Mesothelial cell of epicardium (in vitro differentiated cells): ENCODE results near the gene DYNC1H1. TPM values are rescaled to one million over a fixed set of nuclear protein-coding genes. Genes with fewer than 3 reads are reported as not detected.

Experiments used
- DNase-seq, 2 experiments: peaks; one replicate each; pipeline ENCODE4 v3.0.0; 2021; ENCODE audit warnings: low spot score in 2 of 2; ENCODE audit not compliant: unreplicated experiment in 2 of 2
- H3K27ac Mint-ChIP-seq: 2 replicates; pipeline ENCODE4 v1.8.0; 2021; ENCODE audit warnings: mixed read lengths
- H3K27me3 Mint-ChIP-seq: 2 replicates; pipeline ENCODE4 v1.8.0; 2021; ENCODE audit warnings: low read depth, mixed read lengths
- H3K36me3 Mint-ChIP-seq: 2 replicates; pipeline ENCODE4 v1.8.0; 2021; ENCODE audit warnings: mixed read lengths
- H3K4me1 Mint-ChIP-seq: 2 replicates; pipeline ENCODE4 v1.8.0; 2021; ENCODE audit warnings: mixed read lengths
- H3K4me3 Mint-ChIP-seq: 2 replicates; pipeline ENCODE4 v1.8.0; 2021; ENCODE audit warnings: mild to moderate bottlenecking, moderate library complexity, mixed read lengths
- H3K9me3 Mint-ChIP-seq: 2 replicates; pipeline ENCODE4 v1.8.0; 2021; ENCODE audit warnings: mixed read lengths
- total RNA-seq: library from RNA; stranded (reverse); gene quantifications from 3 replicates; pipeline ENCODE4 v1.2.1, GENCODE V29; 2021
- TF ChIP-seq, protein P1 (sequence below): fragments of 200-600 bp; sonication (generic); IDR thresholded peaks from one replicate; pipeline ENCODE4 v1.5.0; 2021; ENCODE audit warnings: antibody characterized with exemption; ENCODE audit not compliant: unreplicated experiment

DYNC1H1 gene
- total RNA-seq, 1 donor from 2014 or later: 515 TPM

DNA sequence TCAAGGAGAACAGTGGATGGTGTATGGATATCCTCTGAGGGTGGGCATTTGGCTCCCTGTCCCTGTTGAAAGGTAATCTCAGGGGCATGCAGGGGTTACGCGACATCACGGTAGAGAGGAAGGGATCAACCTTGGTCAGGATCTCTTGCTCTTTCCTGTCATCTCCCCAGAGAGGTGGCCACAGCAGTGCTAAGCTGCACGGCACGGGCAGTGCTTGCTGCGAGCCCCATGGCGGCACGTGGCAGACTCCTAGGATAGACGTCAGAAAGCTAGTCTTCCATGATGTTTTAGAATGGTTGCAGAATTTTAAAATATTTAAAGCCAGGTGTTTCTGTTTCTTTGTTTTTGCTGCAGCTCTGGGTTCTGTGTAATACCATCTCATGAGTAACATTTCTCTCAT is 41.0 kb downstream of the DYNC1H1 start:
- H3K9me3 Mint-ChIP-seq: no peaks in the 10 kb centered on the region
- no peak overlapping the region for H3K27ac Mint-ChIP-seq
- H3K4me1 Mint-ChIP-seq: no peaks in the 10 kb centered on the region
- TF ChIP-seq, protein P1, sequence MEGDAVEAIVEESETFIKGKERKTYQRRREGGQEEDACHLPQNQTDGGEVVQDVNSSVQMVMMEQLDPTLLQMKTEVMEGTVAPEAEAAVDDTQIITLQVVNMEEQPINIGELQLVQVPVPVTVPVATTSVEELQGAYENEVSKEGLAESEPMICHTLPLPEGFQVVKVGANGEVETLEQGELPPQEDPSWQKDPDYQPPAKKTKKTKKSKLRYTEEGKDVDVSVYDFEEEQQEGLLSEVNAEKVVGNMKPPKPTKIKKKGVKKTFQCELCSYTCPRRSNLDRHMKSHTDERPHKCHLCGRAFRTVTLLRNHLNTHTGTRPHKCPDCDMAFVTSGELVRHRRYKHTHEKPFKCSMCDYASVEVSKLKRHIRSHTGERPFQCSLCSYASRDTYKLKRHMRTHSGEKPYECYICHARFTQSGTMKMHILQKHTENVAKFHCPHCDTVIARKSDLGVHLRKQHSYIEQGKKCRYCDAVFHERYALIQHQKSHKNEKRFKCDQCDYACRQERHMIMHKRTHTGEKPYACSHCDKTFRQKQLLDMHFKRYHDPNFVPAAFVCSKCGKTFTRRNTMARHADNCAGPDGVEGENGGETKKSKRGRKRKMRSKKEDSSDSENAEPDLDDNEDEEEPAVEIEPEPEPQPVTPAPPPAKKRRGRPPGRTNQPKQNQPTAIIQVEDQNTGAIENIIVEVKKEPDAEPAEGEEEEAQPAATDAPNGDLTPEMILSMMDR: no peak
- no peaks in the 10 kb centered on the region for H3K27me3 Mint-ChIP-seq
- no peak overlapping the region for H3K4me3 Mint-ChIP-seq
- H3K36me3 Mint-ChIP-seq: peaks cover 54% of the 10 kb centered on the region
- no peak for DNase-seq

DNA sequence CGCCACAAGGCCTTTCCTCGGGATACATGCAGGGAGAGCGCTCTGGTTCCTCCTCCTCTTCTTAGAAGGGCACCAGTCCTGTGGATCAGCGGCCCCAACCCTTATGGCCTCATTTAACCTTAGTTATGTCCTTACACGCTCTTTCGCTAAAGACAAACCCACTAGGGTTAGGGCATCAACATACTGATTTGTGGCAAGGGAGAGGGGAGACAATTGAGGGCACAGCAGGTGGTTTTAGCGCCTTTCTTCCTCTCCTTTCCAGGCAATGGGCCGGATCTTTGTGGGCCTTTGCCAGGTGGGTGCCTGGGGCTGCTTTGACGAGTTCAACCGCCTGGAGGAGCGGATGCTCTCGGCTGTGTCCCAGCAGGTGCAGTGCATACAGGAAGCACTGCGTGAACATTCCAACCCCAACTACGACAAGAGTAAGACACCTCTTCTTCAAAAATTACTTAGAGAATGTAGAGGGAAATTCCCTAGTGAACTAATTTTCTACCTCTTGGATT is 43.6 kb downstream of the DYNC1H1 start:
- H3K4me1 Mint-ChIP-seq: no peaks in the 10 kb centered on the region
- TF ChIP-seq, protein P1: no peak
- no peak overlapping the region for H3K4me3 Mint-ChIP-seq
- no peaks in the 10 kb centered on the region for H3K9me3 Mint-ChIP-seq
- H3K27me3 Mint-ChIP-seq: no peaks in the 10 kb centered on the region
- H3K36me3 Mint-ChIP-seq: peaks cover 56% of the 10 kb centered on the region
- H3K27ac Mint-ChIP-seq: no peak overlapping the region
- no peak for DNase-seq

DNA sequence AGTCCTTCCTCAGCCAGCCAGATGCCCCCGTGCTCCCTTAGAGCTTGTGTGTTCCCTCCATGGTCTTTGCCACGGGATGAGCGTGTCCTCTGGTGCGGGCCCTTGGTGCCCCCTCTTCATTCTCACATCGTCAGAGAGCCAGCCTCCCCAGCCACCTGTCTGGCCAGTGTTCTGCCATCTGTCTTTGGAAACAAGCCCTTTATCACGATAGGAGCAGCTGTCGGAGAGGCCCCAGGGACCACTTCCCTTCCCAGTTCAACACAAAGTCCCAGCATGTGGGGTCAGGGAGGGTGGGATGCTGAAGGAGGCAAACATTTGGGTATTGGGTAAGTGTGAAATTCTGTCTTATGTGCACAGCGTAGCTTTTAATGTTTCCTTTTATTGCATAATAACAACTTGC is 44.5 kb downstream of the DYNC1H1 start:
- TF ChIP-seq, protein P1: no peak
- no peak for DNase-seq
- Mint-ChIP-seq H3K4me1 (no peaks in the 10 kb centered on the region), H3K4me3 (no peak overlapping the region), H3K27ac (no peak overlapping the region), H3K27me3 (no peaks in the 10 kb centered on the region), H3K36me3 (peaks cover 62% of the 10 kb centered on the region), H3K9me3 (no peaks in the 10 kb centered on the region)

DNA sequence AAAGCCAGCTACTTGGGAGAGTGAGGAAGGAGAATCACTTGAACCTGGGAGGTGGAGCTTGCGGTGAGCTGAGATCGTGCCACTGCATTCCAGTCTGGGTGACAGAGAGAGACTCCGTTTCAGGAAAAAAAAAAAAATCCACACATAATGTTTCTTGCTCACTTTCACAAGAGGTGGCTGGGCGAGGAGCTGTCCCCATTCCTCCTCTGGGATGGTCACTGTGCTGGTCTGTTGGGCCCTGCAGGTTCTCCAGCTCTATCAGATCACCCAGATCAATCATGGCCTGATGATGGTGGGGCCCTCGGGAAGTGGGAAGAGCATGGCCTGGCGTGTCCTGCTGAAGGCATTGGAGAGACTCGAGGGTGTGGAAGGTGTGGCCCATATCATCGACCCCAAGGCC is 47.3 kb downstream of the DYNC1H1 start:
- H3K9me3 Mint-ChIP-seq: no peaks in the 10 kb centered on the region
- H3K4me1 Mint-ChIP-seq: no peaks in the 10 kb centered on the region
- peaks cover 54% of the 10 kb centered on the region for H3K36me3 Mint-ChIP-seq
- TF ChIP-seq, protein P1: no peak
- no peak for DNase-seq
- H3K27ac Mint-ChIP-seq: no peak overlapping the region
- no peaks in the 10 kb centered on the region for H3K27me3 Mint-ChIP-seq
- no peak overlapping the region for H3K4me3 Mint-ChIP-seq

DNA sequence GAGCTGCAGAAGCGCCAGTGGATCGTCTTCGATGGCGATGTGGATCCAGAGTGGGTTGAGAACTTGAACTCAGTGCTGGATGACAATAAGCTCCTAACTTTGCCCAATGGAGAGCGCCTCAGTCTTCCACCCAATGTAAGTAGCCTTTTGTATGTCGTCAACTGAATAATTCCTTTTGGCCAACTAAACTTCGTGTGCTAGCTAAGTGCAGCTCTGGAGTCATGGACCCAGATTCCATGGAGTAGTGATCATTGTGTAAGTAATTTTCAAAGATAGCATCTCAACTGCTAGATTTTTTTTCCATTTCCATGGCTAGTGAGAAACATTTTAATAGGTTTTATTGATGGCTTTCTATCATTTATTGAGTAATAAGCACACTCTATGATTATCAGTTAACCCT is 48.0 kb downstream of the DYNC1H1 start:
- H3K27ac Mint-ChIP-seq: no peak overlapping the region
- TF ChIP-seq, protein P1: no peak
- DNase-seq: no peak
- H3K36me3 Mint-ChIP-seq: peaks cover 55% of the 10 kb centered on the region
- H3K4me1 Mint-ChIP-seq: no peaks in the 10 kb centered on the region
- H3K27me3 Mint-ChIP-seq: no peaks in the 10 kb centered on the region
- no peaks in the 10 kb centered on the region for H3K9me3 Mint-ChIP-seq
- H3K4me3 Mint-ChIP-seq: no peak overlapping the region

DNA sequence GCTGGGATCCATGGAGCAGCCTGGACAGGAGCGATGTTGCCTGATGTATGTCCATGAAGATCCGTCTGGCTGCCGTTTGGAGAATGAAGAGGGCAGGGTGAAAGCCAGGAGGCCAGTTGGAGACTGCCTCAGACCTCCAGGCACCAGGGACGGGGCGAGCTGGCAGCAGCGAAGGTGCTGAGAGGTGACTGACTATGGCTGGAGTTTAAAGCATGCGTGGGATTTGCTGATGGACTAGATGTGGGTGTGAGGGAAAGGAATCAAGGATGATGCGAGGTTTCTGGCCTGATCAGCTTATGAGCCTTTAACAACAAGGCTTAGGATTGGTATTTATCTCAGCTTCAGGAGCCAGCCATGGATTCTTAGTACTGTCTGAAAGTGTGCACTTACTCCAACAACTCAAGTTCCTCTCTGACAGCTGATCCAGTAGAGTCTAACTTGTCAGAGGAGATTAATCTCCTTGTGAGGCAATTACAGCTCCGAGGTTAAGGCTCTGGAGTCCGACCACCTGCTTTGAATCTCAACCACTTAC is 49.4 kb downstream of the DYNC1H1 start:
- Mint-ChIP-seq H3K36me3 (peaks cover 64% of the 10 kb centered on the region), H3K4me1 (no peaks in the 10 kb centered on the region), H3K27ac (no peak overlapping the region), H3K27me3 (no peaks in the 10 kb centered on the region), H3K4me3 (no peak overlapping the region), H3K9me3 (no peaks in the 10 kb centered on the region)
- no peak for DNase-seq
- TF ChIP-seq, protein P1: no peak
